ENCODE results near the gene CHD1.

CHD1 gene

DNA sequence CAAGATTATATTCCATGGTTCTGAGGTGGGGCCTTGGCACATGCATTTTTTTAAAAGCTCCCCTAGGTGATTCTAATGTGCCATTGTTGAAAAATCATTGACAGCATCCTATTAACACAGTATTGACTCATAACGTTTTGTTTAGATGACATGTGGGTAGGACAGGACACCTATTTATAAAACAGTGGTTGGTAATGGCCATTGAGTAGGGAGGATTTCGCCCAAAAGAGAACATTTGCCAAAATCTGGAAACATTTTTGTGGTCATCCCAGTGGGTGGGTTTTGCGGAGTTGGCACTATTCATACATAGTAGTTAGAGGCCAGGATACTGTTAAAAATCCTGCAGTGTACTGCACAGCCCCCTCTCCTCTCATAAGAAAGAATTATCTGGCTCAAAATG is 6.4 kb upstream of the CHD1 start:
- DNase-seq = no peak
- no peak for ATAC-seq

DNA sequence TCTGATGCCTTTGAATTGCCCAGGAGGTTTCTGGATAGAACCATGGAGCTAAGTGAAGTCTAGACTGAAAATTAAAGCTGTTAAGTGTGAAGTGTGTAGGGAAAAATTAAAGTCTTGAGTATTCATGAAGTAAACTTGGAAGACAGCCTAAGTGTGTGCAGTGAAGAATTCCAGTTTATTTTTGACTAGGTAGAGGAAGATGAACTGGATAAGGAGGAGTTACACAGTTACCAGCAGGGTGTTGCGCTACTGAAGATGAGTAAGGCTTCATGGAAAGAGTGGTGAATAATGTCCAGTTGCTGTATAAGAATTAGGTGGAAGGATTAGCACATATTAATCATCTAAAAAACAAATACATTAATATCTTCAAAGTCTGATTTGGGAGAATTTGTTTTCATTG is 5.7 kb upstream of the CHD1 start:
- DNase-seq (no peak), ATAC-seq (no peak)

DNA sequence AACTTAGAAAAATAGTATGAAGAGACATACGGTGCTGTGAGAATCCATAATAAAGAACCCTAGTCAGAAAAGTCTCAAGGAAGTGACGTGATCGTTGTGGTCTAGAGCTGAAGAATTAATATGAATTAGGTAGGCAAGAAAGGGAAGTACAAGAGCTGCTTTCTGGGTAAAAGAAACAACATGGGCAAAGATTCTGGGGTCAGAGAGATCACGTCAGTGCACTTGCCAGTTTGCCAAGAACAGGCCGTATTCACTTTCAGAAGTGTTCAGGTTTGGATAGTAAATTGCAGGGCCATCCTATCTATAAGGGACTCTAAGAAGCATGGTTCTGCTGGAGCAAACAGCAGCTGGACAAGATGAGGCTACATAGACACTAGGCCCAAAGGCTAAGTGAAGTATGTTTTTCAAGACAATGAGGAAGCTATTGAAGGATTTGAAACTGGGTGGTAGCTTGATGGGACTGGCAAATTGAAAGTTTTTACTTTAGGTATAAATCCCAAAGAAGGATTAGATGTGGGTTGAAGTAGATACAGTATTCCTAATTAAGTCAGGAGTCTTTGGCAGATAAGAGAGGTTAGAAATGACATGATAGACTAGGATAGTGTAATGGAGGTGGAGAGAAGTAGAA is 4.8 kb upstream of the CHD1 start:
- no peak for ATAC-seq
- DNase-seq = peak; percentile 16

DNA sequence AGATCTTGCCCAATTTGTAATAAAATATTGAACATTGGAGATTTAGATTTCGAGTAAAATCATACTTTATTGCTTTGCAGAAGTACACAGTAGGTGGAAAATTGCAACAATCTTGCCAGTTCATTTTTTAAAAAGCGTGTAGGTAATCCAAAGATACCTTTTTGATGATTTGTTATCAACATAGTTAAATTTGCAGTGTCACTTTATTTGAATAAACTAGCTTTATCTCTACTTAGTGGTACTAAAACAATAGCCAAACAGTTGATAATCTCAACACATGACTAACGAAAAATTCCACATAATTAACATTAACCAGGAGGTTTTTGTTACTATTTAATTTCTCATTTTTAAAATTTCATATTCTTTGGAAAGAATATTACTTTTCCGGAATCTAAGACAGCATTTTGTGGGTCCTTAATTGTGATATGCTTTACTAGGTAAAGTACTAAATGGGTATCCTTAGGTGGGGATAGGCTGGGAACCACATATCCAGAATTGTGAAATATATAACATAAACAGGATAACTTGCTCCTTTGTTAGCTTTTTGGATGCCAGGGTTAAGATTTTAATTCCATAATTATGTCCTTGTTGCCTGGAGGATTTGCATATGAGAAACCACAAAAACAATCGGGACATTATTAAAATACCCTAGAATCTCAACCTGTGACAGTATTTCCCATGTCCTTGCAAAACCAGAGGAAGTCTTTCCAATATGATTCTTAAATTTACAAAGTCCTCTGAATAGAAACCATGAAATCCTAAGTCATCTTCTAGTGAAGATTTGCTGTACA is 2.4 kb upstream of the CHD1 start:
- ATAC-seq = no peak
- DNase-seq = no peak

DNA sequence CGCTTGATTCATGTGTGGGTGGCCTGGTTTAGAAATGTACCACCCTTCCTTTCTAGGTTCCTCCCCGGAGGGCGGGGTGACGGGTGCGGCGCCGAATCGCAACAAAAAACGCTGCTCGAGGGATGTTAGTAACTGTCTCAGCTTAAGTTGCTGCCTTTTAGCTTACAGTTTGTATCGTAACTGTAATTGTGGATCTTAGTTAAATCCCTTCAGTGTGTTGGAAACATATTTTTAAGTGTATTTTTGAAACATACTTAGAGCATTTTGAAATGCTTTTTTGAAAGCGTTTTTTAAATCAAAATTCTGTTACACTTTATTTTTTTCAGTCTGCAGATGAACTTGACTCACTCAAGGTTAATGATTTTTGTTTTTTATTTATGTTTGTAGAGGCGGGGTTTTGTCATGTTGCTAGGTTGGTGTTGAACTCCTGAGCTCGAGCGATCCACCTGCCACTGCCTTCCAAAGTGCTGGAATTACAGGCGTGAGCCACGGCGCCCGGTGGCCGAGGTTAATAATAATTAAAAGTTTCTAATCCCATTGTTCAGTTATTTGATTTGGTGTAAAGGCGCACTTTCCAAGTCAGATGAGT is 997 bp upstream of the CHD1 start:
- DNase-seq (no peak), ATAC-seq (no peak)

DNA sequence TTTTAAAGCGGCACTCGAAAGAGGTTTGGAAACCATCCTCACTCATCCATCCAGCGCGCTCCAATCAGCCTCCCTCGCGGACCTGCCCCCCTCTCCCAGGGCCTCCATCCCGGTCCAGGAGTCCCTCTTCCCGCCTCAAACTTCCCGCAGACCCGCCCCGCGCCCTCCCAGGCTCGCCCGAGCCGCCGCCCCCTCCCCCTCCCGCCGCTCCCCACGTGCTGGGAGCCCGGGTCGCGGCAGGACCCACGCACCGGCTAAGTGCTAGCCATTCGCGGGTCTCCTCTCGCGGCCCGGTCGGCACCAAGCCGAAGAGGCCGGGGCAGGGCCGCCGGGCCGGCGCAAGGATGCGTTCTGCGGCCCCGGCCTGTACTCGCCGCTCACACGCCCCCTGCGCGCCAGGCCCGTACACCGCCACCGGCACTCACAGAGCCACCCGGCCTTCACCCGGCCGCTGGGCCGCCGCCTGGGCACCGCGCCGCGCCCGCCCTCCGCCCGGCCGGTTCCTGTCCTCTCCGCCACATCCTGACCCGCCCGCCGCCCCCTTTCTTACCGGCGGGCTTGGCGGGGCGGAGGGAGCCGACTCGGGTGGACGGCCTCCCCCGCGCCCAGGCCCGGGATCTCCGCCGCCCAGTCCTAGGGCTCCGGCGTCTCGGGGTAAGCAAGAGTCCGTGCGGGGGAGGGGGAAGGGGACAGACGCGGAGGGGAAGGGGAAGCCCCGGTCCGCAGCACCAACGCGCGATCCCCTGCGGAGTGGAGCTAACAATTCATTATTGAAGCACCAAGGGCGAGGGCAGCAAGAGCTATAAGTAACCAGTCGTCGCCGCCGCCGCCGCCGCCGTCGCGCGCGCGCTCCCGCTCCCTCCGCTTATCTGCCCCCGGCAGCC is 576 bp downstream of the CHD1 start:
- peak; percentile 28 for ATAC-seq
- DNase-seq = peak; percentile 67

DNA sequence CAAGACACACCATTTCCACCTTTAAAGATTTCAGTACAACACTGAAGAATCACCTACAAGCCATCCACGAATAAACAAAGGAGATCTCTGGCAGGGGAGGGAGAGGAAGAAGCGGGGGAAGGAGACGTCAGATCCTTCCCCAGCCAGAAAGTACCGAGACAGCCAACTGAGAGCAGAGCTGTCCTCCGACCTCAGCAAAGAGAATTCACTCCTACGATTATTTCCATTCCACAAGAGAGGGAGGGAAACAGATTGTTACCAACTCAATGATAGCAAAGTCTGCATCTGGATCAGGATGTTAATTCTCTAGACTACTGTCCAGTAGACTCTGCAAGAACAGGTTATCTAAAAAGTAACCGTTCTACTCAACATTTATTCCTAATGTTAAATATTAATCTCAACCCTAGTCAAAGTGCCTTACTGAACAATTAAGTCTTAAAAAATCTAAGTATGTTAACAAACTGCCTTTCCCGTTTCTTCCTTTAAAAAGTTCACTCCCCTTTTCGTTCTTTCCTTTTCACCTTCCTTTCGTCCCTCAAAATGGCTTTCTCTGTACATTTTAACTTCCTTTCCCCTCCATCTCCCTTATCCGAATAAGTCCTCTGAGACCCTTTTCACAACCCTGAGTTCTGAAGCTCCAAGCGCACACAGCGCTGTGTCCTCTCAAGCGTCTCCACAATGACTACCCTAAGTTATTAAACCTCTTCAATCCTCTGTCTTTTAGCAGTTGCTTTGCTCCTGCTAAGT is 1.4 kb downstream of the CHD1 start:
- DNase-seq (peak; percentile 49), ATAC-seq (peak; percentile 20)

DNA sequence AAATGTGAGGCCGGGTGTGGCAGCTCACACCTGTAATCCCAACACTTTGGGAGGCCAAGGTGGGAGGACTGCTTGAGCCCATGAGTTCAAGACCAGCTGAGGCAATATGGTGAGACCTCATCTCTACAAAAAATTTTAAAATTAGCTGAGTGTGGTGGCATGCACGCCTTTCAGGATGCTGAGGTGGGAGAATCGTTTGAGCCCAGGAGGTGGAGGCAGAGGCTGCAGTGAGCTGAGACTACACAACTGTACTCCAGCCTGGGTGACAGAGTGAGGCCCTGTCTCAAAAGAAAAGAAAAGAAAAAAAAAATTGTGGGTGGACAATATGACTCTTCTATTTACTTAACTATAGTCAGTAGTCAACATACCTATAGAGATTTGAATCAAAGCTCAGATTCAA is 4.8 kb downstream of the CHD1 start:
- no peak for DNase-seq
- ATAC-seq = no peak

DNA sequence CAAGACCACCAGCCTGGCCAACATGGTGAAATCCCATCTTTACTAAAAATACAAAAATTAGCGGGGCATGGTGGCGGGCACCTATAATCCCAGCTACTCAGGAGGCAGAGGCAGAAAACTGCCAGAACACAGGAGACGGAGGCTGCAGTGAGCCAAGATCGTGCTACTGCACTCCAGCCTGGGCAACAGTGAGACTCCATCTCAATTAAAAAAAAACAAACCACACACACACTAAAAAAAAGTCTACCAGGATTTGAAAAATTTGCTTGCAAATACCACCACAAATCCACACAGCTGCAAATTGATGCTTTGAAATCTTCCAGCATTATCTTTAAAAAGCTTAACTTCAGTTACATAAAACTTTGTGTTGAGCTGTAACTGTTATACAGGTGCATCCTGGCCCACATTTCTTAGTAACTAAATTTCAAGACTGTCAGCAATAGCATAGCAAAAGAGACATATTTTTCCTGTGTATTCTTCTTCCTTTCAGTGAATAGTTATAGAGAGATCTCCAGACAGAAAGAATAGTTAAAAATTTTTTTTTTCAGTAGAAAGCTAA is 6.8 kb downstream of the CHD1 start:
- no peak for ATAC-seq

DNA sequence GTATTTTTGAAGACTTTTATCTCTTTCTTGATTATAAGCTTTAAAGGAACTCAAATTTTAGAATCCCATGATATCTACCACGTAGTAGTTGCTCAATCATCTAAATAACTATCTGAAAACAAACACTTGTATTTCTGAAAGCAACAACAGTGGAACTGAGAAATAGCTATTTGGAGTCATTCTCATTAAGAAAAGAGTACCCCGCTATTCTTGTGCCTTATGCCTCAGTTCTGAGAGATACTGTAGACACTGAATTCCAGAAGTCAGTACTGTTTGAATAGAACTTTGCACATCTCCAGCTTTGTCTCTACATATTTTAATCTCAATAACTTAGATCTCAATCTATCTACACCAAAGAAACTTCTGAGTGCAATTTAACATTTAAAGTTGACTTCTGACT is 11.4 kb downstream of the CHD1 start:
- DNase-seq (no peak), ATAC-seq (no peak)

More for the DNA sequence above, 6.8 kb downstream of the CHD1 start:
- no peak for DNase-seq

DNA sequence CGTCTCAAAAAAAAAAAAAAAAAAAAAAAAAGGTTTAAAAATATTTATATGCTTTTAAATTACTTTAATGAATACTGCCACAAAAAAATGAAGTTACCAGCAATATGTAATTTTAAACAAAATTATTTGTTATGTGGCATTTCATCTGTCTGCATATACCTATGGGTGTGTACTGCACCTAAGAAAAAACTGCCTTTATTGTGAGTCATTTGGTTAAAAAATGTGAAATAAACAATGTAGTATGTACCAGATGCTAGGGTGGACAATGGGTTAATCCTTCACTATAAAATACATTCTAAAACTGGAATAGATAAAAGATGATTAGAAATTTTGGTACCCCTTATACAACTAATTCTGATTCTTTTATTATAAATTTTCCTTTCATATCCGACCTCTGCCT is 12.3 kb downstream of the CHD1 start:
- DNase-seq = no peak
- ATAC-seq = no peak

DNA sequence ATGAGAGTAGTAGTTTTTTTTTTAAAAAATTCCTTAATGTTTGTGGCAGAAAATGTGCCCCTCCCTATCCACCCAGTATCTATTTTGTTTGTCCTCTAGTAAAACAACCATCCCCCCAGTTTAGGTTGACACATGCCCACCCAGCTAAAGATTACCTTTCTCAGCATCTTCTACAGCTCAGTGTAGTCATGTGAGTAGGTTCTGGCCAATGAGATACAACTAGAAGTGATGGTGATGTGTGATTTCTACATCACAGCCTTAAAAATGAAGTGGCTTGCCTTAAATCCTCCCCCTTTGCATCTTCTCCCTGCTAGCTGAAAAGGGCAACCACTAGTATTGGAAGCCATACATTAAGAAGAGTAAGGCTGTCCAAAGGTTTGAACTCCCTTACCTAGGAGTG is 14.9 kb downstream of the CHD1 start:
- ATAC-seq = peak; percentile 49
- no peak for DNase-seq

DNA sequence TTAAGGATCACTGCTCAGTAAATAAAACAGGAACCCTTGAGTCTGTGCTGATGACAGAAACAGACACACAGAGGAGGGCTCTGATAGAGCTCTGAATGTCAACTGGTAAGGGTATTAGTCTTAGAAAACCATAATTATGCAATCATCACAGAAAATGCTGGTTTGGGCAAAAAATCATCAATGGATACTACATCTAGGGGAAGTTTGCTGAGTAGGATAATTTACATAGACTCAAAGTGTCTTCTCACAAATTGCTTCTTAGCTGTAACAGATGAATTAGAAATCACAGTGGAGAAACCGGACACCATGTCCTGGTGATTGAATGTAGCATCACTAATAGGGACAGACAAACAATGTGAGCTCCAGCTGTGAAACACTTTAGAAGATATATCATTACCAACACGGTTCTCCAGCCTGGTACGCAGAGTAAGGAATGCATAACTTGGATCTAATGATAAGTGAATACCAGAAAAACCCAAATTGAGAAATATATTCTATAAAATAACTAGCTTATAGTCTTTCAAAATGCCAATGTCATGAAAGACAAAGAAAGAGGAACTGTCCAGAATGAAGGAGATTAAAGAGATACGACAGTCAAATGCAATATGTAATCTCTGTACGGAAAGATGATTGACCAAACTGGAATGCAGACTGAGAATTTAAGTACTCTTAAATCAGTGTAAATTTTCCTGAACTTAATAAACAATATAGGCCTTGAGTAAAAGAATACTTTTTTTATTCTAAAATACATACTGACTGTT is 17.3 kb downstream of the CHD1 start:
- DNase-seq (no peak), ATAC-seq (peak; percentile 59)

DNA sequence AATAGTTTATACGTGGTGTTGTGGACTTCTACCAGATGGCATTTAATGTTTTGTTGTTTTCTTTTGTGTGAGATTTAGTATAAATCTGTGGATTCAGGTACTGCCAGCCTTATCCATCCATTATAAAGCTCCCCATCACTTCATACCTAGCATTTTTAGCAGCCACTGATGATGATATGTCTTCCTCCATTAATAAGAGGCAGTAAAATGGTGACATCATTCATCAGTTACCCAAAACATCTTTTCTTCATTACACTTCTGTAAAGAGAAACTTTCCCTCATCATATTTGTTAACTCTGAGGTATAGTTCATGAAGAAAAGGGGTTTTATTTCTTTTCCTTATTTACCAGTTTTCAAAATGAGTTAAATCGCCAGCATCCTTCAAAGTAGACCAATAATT is 19.4 kb downstream of the CHD1 start:
- DNase-seq = no peak
- ATAC-seq = no peak

DNA sequence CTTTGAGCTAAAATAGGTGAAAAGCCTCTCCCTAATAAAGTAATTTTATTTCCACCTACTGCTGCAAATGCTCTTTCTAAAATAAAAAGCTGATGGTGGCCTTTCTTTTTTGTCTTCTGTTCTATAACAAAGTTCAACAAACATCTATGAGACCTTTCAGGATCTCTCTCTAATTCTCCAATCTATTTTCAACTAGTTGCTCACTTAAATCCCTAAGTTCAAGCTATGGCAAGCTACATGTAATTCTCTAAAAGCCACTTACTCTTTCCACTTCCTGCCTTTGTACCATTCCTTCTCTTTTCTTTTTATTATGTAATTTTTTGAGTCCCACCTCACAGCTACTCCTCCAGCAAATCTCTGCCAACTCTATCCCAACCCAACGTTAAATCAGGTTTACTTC is 20.9 kb downstream of the CHD1 start:
- ATAC-seq (no peak), DNase-seq (no peak)

DNA sequence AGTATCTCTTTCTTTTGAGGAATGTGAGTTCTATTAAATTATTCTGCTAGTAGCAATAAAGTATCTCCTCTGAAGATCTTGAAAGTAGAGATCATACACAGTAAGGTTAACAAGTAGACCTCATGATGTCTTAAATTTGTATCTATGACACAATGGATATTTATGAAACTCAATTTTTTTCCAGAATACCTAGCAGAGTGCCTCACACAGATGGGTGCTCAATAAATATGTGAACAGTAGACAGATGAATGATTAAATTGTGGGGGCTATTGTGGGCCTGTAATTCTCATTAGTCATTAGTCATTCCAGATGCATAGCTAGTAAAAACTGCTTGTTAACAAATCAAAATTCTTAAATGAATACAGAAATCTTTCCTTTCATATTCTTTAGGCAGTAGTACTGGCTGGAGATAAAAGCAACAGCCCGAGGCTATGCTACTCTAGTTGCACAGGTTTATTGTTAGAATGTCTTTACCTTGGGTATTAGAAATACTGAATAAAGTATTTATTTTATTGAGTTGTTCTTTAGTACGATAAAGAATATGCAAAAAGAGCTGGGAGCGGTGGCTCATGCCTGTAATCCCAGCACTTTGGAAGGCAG is 22.0 kb downstream of the CHD1 start:
- no peak for DNase-seq
- ATAC-seq = peak; percentile 55

DNA sequence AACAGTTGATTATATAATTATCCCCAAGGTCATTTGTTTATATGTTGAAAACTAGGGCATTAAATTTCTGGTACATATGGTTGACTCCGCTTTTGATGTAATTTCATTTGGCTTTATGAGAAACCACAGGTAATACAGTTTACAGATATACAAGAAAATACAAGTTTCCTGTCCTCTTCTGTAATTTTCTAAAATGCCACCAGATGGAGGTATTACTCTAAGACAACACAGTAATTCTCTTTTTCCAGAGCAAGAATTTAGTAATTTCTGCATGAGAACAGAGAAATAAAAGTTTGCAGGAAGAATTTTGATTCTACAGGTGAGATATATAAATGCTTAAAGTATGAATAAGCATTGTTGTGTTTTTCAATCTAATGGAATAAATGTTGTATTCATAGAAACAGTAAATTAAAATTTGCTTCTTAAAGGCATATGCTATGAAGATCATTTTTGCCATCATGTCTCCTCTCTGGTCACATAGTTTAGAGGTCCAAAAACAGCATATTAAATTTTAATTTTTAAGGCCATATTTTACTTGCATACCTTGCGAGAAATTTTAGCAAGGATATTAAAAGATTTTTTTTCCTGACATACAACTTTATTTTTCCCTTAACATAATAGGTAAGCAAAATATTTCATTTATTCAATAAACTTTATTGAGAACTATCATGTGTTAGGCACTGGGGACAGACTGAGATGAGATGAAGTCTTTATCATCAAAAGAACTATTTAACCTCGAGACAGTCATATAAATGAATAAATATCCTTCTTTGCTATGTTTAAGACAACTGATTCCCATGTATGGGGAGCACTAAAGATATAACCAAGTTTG is 22.7 kb downstream of the CHD1 start:
- DNase-seq (no peak), ATAC-seq (no peak)

DNA sequence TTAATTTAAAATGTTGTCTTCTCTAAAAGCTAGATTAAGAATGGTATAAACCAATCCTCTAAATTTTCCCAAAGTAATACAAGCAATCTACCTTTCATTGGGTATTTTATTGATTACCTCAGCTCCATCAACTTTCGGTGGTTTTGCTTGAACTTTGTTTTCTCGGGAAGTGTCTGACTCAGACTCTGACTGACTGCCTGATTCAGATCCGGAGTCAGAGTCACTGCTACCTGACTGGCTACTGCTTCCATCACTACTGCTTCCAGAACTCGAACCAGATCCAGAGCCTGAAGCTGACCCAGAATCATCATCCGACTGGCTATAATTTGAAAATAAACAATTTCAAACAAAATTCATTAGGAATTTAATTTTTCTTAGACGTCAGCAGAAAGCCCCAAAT is 24.0 kb downstream of the CHD1 start:
- peak; percentile 28 for ATAC-seq
- DNase-seq = no peak

DNA sequence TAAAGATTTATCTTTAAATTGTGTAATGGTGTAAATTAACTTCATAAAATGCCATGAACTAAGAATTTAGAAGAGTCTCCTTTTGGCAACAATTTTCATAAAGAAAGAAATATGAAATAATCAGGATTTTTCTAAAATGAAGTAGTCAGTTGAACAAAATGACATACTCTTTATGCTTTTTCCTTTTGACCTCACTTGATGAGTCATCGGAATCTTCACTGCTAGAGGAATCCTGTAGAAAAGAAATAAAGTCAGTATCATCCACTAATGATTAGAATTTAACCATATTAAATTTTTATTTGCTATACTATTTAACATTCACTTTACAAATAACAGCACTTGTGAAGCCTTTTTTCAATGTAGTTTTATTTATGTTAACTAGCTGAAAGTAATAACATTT is 26.1 kb downstream of the CHD1 start:
- DNase-seq (no peak), ATAC-seq (no peak)

DNA sequence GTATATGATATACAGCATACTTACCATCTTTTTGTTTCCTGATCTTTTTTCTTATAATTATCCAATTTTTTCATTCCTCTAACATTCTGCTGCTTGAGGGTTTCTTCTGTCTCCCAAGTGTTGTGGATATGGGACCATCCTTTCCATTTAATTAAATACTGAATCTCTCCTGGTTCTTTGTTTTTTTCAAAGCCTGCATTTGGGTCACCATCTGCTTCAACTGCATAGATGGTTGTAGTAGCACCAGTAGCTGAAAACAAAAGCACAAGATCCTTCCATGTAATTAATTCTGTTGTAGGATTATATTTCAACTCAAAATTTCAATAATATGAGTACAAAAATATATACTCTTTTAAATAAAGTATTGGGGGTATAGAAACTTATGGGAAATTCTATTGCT is 29.4 kb downstream of the CHD1 start:
- ATAC-seq (no peak), DNase-seq (no peak)
